OCI-LY7 (cell line): ENCODE data around the gene SF3A1. TPM values are rescaled to one million over a fixed set of nuclear protein-coding genes. Genes with fewer than 3 reads are reported as not detected.

Source experiments
- BruUV-seq: library from RNA; stranded (reverse); fragments of 400-500 nt; replicated peaks from 2 replicates; lab custom pipeline; 2021; lab: Mats Ljungman, UMichigan
- CTCF ChIA-PET: fragments of 300-600 bp; sonication (Branson Sonifier 250); formaldehyde crosslinking; loops from one replicate; lab custom pipeline; 2022; ENCODE audit warnings: antibody characterized with exemption; ENCODE audit not compliant: unreplicated experiment; lab: Charles Lee
- POLR2A ChIA-PET: fragments of 300-600 bp; sonication (Branson Sonifier 250); formaldehyde crosslinking; loops from one replicate; lab custom pipeline; 2022; ENCODE audit warnings: antibody characterized with exemption; lab: Charles Lee
- DNase-seq: peaks from one replicate; pipeline ENCODE4 v3.0.0-alpha.2; 2015; ENCODE audit warnings: low spot score
- H2AFZ ChIP-seq: fragments of 200-600 bp; sonication (generic), shearing (Covaris generic); 2 replicates; pipeline ENCODE4 v1.6.1; 2014; ENCODE audit warnings: mild to moderate bottlenecking, antibody characterized with exemption, low read length, moderate library complexity
- H3K27ac ChIP-seq: fragments of 200-600 bp; sonication (generic); 2 replicates; pipeline ENCODE4 v1.5.1; 2014; ENCODE audit warnings: mixed run types, low read depth, mild to moderate bottlenecking, moderate library complexity, low read length, inconsistent platforms; ENCODE audit not compliant: poor library complexity, severe bottlenecking
- H3K36me3 ChIP-seq: fragments of 200-600 bp; sonication (generic); 2 replicates; pipeline ENCODE4 v1.6.1; 2014; ENCODE audit warnings: mild to moderate bottlenecking, antibody characterized with exemption, low read length, moderate library complexity, mixed read lengths; ENCODE audit not compliant: insufficient read depth
- H3K4me1 ChIP-seq: fragments of 200-600 bp; sonication (generic); 2 replicates; pipeline ENCODE4 v1.5.1; 2014; ENCODE audit warnings: mild to moderate bottlenecking, low read length; ENCODE audit not compliant: insufficient read depth, poor library complexity, severe bottlenecking
- H3K4me2 ChIP-seq: fragments of 200-600 bp; sonication (generic); 2 replicates; pipeline ENCODE4 v1.6.1; 2014; ENCODE audit warnings: mild to moderate bottlenecking, low read length
- H3K4me3 ChIP-seq: fragments of 200-600 bp; sonication (generic); 2 replicates; pipeline ENCODE4 v1.5.1; 2014; ENCODE audit warnings: mild to moderate bottlenecking, low read depth, low read length; ENCODE audit not compliant: poor library complexity, severe bottlenecking
- H3K79me2 ChIP-seq: fragments of 200-600 bp; sonication (generic); 2 replicates; pipeline ENCODE4 v1.6.1; 2016; ENCODE audit warnings: low read depth, mild to moderate bottlenecking, low read length, moderate library complexity, mixed read lengths; ENCODE audit not compliant: insufficient read depth
- H3K9me2 ChIP-seq: fragments of 200-600 bp; sonication (generic); 2 replicates; pipeline ENCODE4 v1.6.1; 2016; ENCODE audit warnings: mild to moderate bottlenecking, low read length, mixed read lengths; ENCODE audit not compliant: insufficient read depth
- H3K9me3 ChIP-seq: fragments of 200-600 bp; sonication (generic); 2 replicates; pipeline ENCODE4 v1.6.1; 2014; ENCODE audit warnings: mild to moderate bottlenecking, mixed run types, low read length, mixed read lengths
- H4K20me1 ChIP-seq: fragments of 200-600 bp; sonication (generic); 2 replicates; pipeline ENCODE4 v1.6.1; 2014; ENCODE audit warnings: mild to moderate bottlenecking, antibody characterized with exemption, low read length, moderate library complexity, mixed read lengths; ENCODE audit not compliant: insufficient read depth
- CTCF ChIP-seq: fragments of 200-600 bp; sonication (generic); conservative IDR thresholded peaks from 2 replicates; pipeline ENCODE4 v1.5.1; 2014; ENCODE audit warnings: mild to moderate bottlenecking, antibody characterized with exemption, low read length, moderate library complexity, mixed read lengths
- EZH2phosphoT487 ChIP-seq: fragments of 200-600 bp; sonication (generic); IDR thresholded peaks from 2 replicates; pipeline ENCODE4 v1.6.1; 2018; ENCODE audit warnings: low read depth, borderline replicate concordance, mild to moderate bottlenecking, mixed run types, antibody characterized with exemption, low read length, moderate library complexity, mixed read lengths
- intact Hi-C: fragments of 100-400 bp; cut with micrococcal nuclease; formaldehyde crosslinking; loops from one replicate; pipeline ENCODE4 v1.10.0; 2022; ENCODE audit not compliant: unreplicated experiment
- total RNA-seq, 2 experiments: library from RNA; depleted of rRNA in 1 of 2; stranded (reverse); fragments of >200 nt in 1 of 2; shearing (Covaris generic) in 1 of 2; gene quantifications; 2 replicates each; pipeline ENCODE4 v1.2.3, GENCODE V29; 2014 to 2022

The SF3A1 gene
- total RNA-seq, 2 experiments from 2014 or later: 71.8 to 200 TPM

GRCh38 chr22:30320021-30320556 lies 36.6 kb downstream of the SF3A1 start:
- Histone ChIP-seq H4K20me1 (no peaks in the 10 kb centered on the region), H3K9me2 (no peaks in the 10 kb centered on the region), H3K36me3 (no peaks in the 10 kb centered on the region), H3K4me1 (peaks cover 11% of the 10 kb centered on the region), H3K9me3 (no peaks in the 10 kb centered on the region), H2AFZ (no peak overlapping the region), H3K4me2 (no peak overlapping the region), H3K79me2 (no peaks in the 10 kb centered on the region), H3K27ac (no peak overlapping the region), H3K4me3 (no peak overlapping the region)
- no peak for DNase-seq
- TF ChIP-seq EZH2phosphoT487 (no peak), CTCF (no peak)
- intact Hi-C loops: no loop called here
- BruUV-seq: no TSS peak
- POLR2A ChIA-PET: no interaction called here
- CTCF ChIA-PET: no interaction called here

- Histone ChIP-seq H2AFZ (no peak overlapping the region), H4K20me1 (no peaks in the 10 kb centered on the region), H3K9me3 (no peaks in the 10 kb centered on the region), H3K79me2 (no peaks in the 10 kb centered on the region), H3K4me3 (no peak overlapping the region), H3K27ac (no peak overlapping the region), H3K9me2 (no peaks in the 10 kb centered on the region), H3K4me1 (no peaks in the 10 kb centered on the region), H3K36me3 (no peaks in the 10 kb centered on the region), H3K4me2 (no peak overlapping the region)
- CTCF ChIA-PET: no interaction called here
- TF ChIP-seq EZH2phosphoT487 (no peak), CTCF (no peak)
- DNase-seq: no peak
- POLR2A ChIA-PET: no interaction called here
- intact Hi-C loops: no loop called here
- BruUV-seq: no TSS peak
Observed at GRCh38 chr22:30318799-30319419, 37.8 kb downstream of the SF3A1 start.

- intact Hi-C loops: no loop called here
- ChIA-PET CTCF (no interaction called here), POLR2A (interaction anchor here (0.7 kb wide), 1 partner anchor 392 kb away, joined by 3 read pairs; no protein-coding TSS in a partner anchor)
Observed at GRCh38 chr22:30317778-30318177, 38.9 kb downstream of the SF3A1 start.

More at GRCh38 chr22:30317778-30318177, 38.9 kb downstream of the SF3A1 start:
- no peaks in the 10 kb centered on the region for H3K9me3 ChIP-seq
- no peak overlapping the region for H3K4me3 ChIP-seq
- peaks cover 4% of the 10 kb centered on the region for H3K4me1 ChIP-seq
- no peak for TF ChIP-seq CTCF
- TF ChIP-seq EZH2phosphoT487: no peak
- no peak overlapping the region for H3K4me2 ChIP-seq
- no peaks in the 10 kb centered on the region for H4K20me1 ChIP-seq
- no peak overlapping the region for H2AFZ ChIP-seq
- no peak for DNase-seq
- no peak overlapping the region for H3K27ac ChIP-seq
- H3K36me3 ChIP-seq: no peaks in the 10 kb centered on the region
- H3K79me2 ChIP-seq: no peaks in the 10 kb centered on the region
- H3K9me2 ChIP-seq: no peaks in the 10 kb centered on the region
- no TSS peak for BruUV-seq
